ENCODE measurements around the gene TNXB. TPM values are rescaled to one million over a fixed set of nuclear protein-coding genes. Genes with fewer than 3 reads are reported as not detected.

Gene TNXB
- total RNA-seq, result 73.3 TPM
- long read RNA-seq, partial matches to known transcripts, result 17 of 26 reads
- long read RNA-seq, other reads (novel, unspliced or antisense), result 6 of 26 reads

DNA sequence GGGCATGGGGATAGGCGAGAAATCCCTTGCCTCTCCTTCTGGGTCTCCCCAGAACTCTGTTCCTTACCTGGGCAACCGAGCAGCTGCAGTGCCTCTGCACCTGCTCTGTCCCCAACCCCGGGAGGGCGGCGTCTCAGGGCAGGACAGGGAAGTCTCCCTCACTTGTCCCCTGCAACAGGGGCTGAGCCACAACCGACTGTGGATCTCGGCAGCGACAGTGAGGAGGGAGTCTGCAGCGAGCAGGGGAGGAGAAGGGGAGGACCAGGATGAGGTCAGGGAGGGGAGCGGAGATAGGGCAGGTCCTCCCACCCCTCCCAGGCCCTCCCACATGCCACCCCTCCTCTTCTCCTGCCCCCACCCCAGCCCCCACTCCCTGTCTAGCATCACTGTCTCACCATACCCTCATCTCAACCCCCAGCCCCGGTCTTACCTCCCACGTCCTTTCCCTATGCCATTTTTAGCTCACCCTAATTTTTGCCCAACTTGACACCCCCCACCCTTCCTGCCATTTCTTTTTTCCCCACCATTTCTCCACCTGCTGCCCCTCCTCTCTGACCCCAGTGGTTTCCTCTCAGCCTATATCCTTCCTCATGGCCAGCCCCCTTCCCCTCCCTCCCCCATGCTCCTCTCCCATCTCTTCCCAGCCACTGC, at the start of gene TNXB:
TNXB (minus strand) TSS at position 225 of the 651 bp plus-strand sequence. CDS start 11,140 bp downstream, outside the sequence.
- DNase-seq (ENCODE audit: missing footprints) (no peak), ATAC-seq (peak; percentile 28)
- intact Hi-C loops (cut with DNase I), result no loop called here

GRCh38 chr6:32158052-32158451, 48.9 kb upstream of the TNXB start:
- intact Hi-C loops (cut with DNase I), result no loop called here
- no peak for DNase-seq (ENCODE audit: missing footprints)
- ATAC-seq, result no peak

DNA sequence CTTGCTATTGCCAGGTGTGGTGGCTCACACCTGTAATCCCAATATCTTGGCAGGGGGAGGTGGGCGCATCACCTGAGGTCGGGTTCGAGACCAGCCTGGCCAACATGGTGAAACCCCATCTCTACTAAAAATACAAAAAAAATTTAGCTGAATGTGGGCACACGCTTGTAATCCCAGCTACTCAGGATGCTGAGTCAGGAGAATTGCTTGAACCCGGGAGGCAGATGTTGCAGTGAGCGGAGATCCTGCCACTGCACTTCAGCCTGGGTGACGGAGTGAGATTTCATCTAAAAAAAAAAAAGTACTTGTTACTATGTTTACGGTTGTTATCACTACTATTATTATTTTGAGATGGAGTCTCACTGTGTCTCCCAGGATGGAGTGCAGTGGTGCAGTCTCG, 47.8 kb upstream of the TNXB start:
- ATAC-seq, result no peak
- no peak for DNase-seq (ENCODE audit: missing footprints)
- intact Hi-C loops (cut with DNase I), result no loop called here

DNA sequence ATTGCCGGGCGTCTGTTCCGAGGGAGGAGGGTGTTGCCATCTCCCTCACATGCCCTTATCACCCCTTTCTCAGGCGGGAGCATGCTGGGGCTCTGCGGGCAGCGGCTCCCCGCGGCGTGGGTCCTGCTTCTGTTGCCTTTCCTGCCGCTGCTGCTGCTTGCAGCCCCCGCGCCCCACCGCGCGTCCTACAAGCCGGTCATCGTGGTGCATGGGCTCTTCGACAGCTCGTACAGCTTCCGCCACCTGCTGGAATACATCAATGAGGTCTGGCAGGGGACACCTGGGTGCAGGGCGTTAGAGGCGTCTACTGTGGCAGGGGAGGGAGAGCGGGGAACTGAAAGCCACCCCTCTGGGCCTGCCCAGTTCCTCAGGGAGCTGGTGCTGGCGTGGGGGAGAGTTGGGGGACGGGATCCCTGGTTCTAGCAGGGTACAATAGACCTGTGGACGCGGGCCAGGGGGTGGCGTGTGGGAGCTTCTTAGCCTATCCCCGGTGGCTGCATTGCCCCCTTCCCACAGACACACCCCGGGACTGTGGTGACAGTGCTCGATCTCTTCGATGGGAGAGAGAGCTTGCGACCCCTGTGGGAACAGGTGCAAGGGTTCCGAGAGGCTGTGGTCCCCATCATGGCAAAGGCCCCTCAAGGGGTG, 45.5 kb upstream of the TNXB start:
- ATAC-seq, result peak; percentile 69
- peak; percentile 77 for DNase-seq (ENCODE audit: missing footprints)
- intact Hi-C loops (cut with DNase I), result loop anchor here (1.0 kb wide), 3 partner anchors 22 to 35 kb away; partner anchors contain the start of genes AGPAT1 and FKBPL

- intact Hi-C loops (cut with DNase I), result loop anchor here (1.0 kb wide), 3 partner anchors 22 to 35 kb away; partner anchors contain the start of genes AGPAT1 and FKBPL
- ATAC-seq (peak; percentile 92), DNase-seq (ENCODE audit: missing footprints) (peak; percentile 92)
Observed at GRCh38 chr6:32153564-32154513, 44.7 kb upstream of the TNXB start, which contains the start of gene PPT2. Gene PPT2 (plus strand): TSS chr6:32154141. CDS start chr6:32154595, 454 bp downstream.

GRCh38 chr6:32152769-32153563, 43.8 kb upstream of the TNXB start:
- intact Hi-C loops (cut with DNase I), result no loop called here
- no peak for DNase-seq (ENCODE audit: missing footprints)
- ATAC-seq, result peak; percentile 33

DNA sequence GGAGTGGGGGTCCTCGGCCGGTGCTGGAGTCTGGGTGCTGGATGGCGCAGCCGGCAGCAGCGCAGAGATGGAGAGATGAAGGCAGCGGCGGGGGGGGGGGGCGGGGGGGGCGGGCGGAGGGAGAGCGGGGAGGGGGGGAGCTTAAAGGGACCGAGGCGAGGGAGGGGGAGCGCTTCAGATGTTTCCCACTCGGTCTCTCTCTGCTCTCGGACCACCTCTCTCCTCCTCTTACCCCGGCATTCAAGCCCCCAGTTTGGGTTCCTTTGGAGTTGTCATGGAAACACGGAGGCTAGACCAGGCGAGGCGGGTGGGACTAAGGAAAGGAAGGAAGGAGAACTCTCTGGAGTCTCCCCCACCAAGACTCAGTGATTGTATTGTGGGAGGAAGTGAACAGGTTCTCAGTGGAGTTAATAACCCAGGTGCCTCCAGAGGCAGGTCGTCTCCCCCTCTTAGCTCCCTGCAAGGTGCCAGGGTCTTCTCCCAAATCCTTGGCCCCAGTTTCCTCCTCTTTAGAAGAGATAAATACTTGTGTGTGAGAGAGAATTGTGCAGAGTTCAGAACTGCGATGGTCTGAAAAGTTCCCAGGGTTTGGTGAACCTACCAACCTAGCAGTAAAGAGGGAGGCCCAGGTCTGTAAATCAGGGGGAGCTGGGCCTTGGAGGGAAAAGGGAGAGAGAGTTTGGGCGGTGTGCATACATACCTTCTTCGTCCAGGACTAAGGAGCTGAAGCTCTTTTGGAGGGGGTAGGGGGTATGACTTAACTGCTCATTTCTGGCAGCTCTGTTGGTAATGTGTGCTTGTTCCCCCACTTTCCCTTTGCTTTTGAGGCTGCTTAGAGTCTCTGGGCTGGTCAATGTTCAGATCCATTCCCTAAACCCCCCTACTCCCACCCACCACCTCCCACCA, 43.0 kb upstream of the TNXB start, which contains the start of gene PRRT1:
PRRT1 (minus strand) TSS at position 77 of the 906 bp plus-strand sequence. CDS start 112 bp downstream, outside the sequence.
- no peak for ATAC-seq
- intact Hi-C loops (cut with DNase I), result no loop called here
- no peak for DNase-seq (ENCODE audit: missing footprints)

DNA sequence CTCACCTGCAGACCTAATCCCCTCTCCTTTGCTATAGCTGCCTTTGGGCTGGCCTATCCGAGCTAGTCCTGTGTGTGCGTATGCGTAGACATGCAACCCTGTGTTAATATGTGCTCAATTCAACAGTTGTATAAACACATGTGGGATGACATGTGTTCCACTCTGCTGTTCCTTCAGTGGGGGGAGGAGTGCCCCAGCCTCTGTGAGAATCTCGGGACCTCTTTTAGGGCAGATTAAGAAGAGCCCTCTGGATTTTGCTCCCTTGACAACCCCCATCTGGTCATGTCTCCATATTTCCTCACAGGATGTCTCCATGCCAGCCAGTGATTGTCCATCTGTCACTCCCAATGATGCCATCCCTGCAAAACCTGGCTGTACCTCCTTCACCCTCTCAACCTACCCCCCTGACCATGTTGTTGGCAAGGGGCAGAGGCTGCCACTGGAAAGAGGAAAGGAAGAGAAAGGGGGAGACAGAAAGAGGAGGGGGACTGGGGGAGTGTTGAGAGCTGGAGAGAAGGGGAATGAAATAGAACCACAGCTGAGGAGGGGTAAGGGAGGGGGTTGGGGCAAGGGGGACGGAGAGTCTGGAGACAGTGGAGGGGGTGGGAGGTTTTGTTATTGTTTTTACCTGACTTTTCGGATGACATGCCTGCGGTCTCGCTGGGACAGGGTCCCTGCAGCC, 42.2 kb upstream of the TNXB start:
- intact Hi-C loops (cut with DNase I), result no loop called here
- ATAC-seq (no peak), DNase-seq (ENCODE audit: missing footprints) (no peak)

GRCh38 chr6:32149932-32150870, 41.1 kb upstream of the TNXB start:
- intact Hi-C loops (cut with DNase I), result no loop called here
- DNase-seq (ENCODE audit: missing footprints) (no peak), ATAC-seq (no peak)

- intact Hi-C loops (cut with DNase I), result no loop called here
Observed at GRCh38 chr6:32149092-32149755, 40.1 kb upstream of the TNXB start.

DNA sequence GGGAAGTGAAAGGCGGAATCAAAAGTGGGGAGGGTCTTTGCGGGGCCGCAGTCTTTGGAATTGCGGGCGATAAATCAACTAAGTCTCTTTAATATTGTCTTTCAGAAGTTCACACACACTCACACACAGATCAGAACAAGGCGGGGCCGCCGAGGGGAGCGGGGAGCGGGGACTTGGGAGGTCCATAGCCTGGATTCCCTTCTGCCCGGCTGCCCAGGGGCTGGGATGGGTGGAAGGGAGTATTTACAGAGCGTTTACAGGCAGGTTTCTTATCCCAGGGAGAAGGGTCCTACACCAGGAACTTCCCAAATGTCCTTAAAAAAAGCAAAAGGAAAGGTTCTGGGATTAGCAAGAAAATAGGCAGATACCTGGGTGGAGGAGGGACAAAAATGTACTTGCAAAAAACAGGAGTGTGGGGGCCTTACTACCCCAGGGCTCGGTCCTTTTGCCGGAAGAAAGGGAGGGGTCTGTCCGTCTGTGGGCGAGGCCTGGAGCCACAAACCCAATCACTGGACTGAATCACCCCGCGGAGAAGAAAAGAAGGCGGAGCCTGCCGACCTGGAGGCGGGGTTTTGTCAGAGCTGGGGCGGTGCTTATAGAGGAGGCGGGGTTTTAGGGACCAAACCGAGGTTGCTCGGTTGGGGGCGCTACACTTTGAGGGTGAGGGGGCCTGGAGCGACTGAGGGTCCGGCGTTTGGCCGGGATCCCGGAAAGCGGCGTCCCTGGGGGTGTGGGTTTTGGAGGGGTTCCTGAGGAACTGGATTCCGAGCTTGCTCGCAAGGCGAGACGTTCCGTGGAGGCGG, 39.4 kb upstream of the TNXB start:
- intact Hi-C loops (cut with DNase I), result no loop called here
- ATAC-seq, result peak; percentile 20
- peak; percentile 74 for DNase-seq (ENCODE audit: missing footprints)

More at GRCh38 chr6:32149092-32149755, 40.1 kb upstream of the TNXB start:
- ATAC-seq (no peak), DNase-seq (ENCODE audit: missing footprints) (no peak)

GRCh38 chr6:32147401-32148132, 38.4 kb upstream of the TNXB start:
- DNase-seq (ENCODE audit: missing footprints) (no peak), ATAC-seq (no peak)
- intact Hi-C loops (cut with DNase I), result no loop called here

DNA sequence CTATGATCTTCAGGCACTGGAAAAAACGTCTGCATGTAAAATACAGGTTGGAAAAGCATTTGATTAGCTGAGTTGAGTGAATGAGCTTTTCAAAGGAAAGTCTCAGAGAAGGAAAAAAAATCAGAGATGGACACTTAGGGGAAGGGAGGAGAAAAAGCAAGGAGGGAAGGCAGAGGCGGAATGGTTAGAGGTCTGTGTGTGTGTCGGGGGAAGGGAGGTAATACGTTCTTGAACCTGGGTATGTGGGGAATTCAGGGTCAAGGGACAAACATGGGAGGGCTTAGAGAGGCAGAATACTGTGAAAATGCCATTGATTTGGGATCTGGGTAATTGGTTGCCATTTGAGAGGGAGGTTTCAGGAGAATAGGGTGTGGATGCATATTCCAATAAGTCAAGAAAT, 37.5 kb upstream of the TNXB start:
- intact Hi-C loops (cut with DNase I), result no loop called here
- no peak for ATAC-seq
- DNase-seq (ENCODE audit: missing footprints), result no peak

GRCh38 chr6:32146287-32146686, 37.1 kb upstream of the TNXB start:
- intact Hi-C loops (cut with DNase I), result no loop called here
- ATAC-seq, result no peak
- DNase-seq (ENCODE audit: missing footprints), result no peak
